AG20443 (cell line): ENCODE results near the gene CBX6.
"Not testable (repeated sequence)": the region's sequence is repeated elsewhere in the genome, so short reads cannot be mapped to it uniquely, and the experiment has no call there.

ENCODE experiments used
- DNase-seq: peaks from one replicate; pipeline ENCODE4 v3.0.0; 2012; ENCODE audit warnings: low spot score, mixed read lengths

CBX6 gene

DNA sequence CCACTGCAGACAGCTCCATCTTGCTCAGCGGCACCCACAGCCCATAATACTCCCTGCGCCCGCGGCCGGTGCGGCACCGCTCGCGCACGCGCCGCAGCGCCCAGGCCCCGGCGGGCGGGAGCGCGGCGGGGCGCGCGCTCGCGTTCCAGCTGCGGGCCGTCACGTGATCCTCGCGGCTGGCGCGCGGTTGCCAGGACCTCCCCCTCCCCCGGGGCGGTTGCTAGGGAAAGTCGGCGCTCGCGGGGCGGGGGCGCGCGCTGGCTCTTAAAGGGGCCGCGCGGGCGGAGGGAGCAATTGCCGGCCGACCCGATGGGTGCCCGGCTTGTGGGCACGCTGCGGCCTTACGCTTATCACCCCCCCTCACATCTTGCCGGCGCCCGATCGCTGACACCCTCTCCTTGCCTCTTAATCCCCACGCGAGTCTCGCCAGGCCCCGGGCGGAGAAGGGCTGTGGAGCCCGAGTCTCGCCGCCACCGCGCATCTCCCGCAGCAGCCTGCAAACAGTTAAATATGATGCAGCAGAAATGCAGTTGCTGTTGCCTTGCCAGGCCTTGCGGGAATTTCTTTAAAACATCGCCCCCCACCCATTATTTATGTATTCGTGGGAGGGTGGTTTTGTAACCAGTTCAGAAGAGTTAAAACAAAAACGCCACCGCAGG, at the start of gene CBX6:
TSS of gene CBX6 (minus strand) at position 45 of the 659 bp plus-strand sequence. CDS start at position 19, 26 bp downstream.
- DNase-seq: peak; percentile 100

GRCh38 chr22:38921806-38922205, 49.8 kb upstream of the CBX6 start:
- DNase-seq: no peak

DNA sequence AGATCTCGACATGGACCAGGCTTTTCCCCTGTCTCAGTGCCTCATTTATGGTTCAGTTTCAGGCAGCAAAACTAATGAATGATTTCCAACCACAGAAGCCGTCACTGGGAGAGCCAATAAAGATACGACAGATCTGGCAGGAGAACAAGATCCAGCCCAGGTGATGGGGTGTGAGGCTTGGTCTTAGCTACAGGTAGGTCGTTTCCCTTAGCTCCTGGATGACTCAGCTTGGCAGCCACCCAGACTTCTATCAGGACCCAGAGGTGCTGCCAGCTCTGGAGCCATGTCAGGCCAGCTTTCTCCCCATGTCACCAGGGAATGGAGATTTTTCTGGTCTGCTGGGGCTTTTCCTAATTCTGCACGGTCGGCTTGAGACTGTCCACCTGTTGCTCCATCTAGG, 49.1 kb upstream of the CBX6 start:
- no peak for DNase-seq

- no peak for DNase-seq
Observed at GRCh38 chr22:38919631-38920190, 47.7 kb upstream of the CBX6 start.

DNA sequence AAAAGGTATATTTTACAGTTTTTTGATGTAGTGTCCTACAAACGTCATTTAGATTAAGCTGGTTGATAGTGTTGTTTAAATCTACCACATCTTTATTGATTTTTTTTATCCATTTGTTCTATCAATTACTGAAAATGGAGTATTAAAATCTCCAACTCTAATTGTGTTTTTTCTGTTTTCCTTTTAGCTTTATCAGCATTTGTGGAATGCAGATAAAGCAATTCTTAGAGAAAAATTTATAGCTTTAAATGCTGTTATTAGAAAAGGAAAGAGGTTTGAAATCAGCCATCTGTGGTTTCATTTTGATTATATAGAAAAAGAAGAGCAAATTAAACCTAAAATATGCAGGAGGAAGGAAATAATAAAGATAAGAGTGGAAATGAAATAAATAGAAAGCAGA, 39.4 kb upstream of the CBX6 start:
- no peak for DNase-seq

GRCh38 chr22:38907767-38908166, 35.8 kb upstream of the CBX6 start:
- no peak for DNase-seq

GRCh38 chr22:38906052-38906451, 34.0 kb upstream of the CBX6 start:
- no peak for DNase-seq

DNA sequence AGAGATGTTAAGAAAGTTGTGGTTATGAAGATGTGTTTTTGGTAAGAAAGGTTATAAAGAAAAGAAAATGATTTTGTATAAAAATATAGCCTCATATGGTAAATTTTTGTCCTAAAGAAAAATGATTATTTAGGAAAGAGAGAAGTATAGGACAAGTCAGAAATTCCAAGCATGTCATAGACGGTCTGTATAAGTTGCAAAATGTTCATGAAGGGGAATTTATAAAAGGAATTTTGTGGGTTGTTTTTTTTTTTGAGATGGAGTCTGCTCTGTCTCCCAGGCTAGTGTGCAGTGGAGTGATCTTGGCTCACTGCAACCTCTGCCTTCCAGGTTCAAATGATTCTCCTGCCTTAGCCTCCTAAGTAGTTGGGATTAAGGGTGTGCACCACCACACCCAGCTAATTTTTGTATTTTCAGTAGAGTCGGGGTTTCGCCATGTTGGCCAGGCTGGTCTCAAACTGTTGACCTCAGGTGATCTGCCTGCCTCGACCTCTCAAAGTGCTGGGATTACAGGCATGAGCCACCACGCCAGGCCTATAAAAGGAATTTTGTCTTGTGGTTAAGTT, 32.1 kb upstream of the CBX6 start:
- DNase-seq: not testable (repeated sequence)

GRCh38 chr22:38901111-38901641, 29.2 kb upstream of the CBX6 start:
- no peak for DNase-seq

GRCh38 chr22:38900677-38901076, 28.7 kb upstream of the CBX6 start:
- DNase-seq: no peak

- no peak for DNase-seq
Observed at GRCh38 chr22:38891256-38891655, 19.2 kb upstream of the CBX6 start.

GRCh38 chr22:38890377-38890776, 18.4 kb upstream of the CBX6 start:
- DNase-seq: no peak

GRCh38 chr22:38886333-38886732, 14.3 kb upstream of the CBX6 start:
- no peak for DNase-seq

GRCh38 chr22:38882972-38883622, 11.1 kb upstream of the CBX6 start:
- DNase-seq: no peak

- peak; percentile 79 for DNase-seq
Observed at GRCh38 chr22:38881997-38882879, 10.2 kb upstream of the CBX6 start.

- DNase-seq: peak; percentile 85
Observed at GRCh38 chr22:38881464-38881871, 9.5 kb upstream of the CBX6 start.

- no peak for DNase-seq
Observed at GRCh38 chr22:38879961-38880360, 7.9 kb upstream of the CBX6 start.

GRCh38 chr22:38879108-38879729, 7.2 kb upstream of the CBX6 start:
- no peak for DNase-seq

GRCh38 chr22:38878001-38878400, 6.0 kb upstream of the CBX6 start:
- no peak for DNase-seq

DNA sequence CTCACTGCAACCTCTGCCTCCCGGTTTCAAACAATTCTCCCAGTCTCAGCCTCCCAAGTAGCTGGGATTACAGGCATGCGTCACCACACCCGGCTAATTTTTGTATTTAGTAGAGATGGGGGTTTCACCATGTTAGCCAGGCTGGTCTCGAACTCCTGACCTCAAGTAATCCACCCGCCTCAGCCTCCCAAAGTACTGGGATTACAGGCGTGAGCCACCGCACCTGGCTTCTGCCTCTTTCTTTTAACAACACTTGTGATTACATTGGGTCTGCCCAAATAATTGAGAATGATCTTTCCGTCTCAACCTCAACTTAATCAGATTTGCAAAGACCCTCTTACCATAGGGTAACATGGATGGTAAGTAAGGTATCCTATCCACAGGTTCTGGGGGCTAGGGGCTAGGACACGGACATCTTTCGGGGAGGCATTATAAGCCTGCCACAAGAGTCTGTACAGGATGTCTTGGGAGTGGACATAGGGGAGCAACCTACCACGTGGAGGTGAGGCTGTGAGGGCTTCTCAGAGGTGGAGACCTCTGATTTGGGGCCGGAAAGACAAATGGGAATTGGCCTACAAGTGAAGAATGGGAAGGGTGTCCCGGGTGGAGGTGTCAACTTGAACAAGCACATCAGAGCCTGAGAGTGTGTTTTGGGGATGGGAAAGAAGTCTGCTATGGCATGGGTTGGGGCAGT, 2.7 kb upstream of the CBX6 start:
- DNase-seq: no peak
